ENCODE measurements around the gene SNCAIP.

- no peak for TF ChIP-seq EZH2 (IDR thresholded peaks at IDR 0.05)
- no peak for TF ChIP-seq POLR2AphosphoS5 (IDR thresholded peaks at IDR 0.05; ENCODE audit: borderline replicate concordance, low read depth, low read length)
- no peak for TF ChIP-seq FOXP2 (optimal IDR thresholded peaks at IDR 0.05; ENCODE audit: control extremely low read depth, extremely low read length, insufficient read depth)
These were observed 161.9 kb downstream of the SNCAIP start for GRCh38 chr5:122473941-122474340.

Measured in SK-N-MC (cell line).